ENCODE results near the gene RAB3IL1.

The RAB3IL1 gene

GRCh38 chr11:61891331-61892084 is 25.9 kb downstream of the RAB3IL1 start, which contains the start of gene FADS3:
Gene FADS3, minus strand, starts transcription at chr11:61891545. Its CDS starts 164 bp downstream, at chr11:61891381.
- Histone ChIP-seq H3K36me3 (ENCODE audit: control insufficient read depth, insufficient read depth, low read length) (no peaks in the 10 kb centered on the region), H3K4me3 (replicated peaks; ENCODE audit: low read depth, low read length) (peak within 1 kb of the TSS; percentile 75), H3K27me3 (replicated peaks; ENCODE audit: control insufficient read depth, insufficient read depth, low read length) (no peaks in the 10 kb centered on the region; the same call in 1 of the 2 replicates)
- TF ChIP-seq CTCF (IDR thresholded peaks at IDR 0.05; ENCODE audit: insufficient read depth, low read length, poor library complexity, severe bottlenecking): no peak
- peak; percentile 70 for DNase-seq (ENCODE audit: extremely low read depth, insufficient read length)

- DNase-seq (ENCODE audit: extremely low read depth, insufficient read length): no peak
- TF ChIP-seq CTCF (IDR thresholded peaks at IDR 0.05; ENCODE audit: insufficient read depth, low read length, poor library complexity, severe bottlenecking): no peak
- Histone ChIP-seq H3K4me3 (replicated peaks; ENCODE audit: low read depth, low read length) (peak overlapping the region; percentile 75), H3K27me3 (replicated peaks; ENCODE audit: control insufficient read depth, insufficient read depth, low read length) (no peaks in the 10 kb centered on the region; the same call in 1 of the 2 replicates), H3K36me3 (ENCODE audit: control insufficient read depth, insufficient read depth, low read length) (no peaks in the 10 kb centered on the region)
Observed at GRCh38 chr11:61890529-61891330, 26.6 kb downstream of the RAB3IL1 start.

- no peak for TF ChIP-seq CTCF (IDR thresholded peaks at IDR 0.05; ENCODE audit: insufficient read depth, low read length, poor library complexity, severe bottlenecking)
- Histone ChIP-seq H3K4me3 (replicated peaks; ENCODE audit: low read depth, low read length) (no peak overlapping the region), H3K36me3 (ENCODE audit: control insufficient read depth, insufficient read depth, low read length) (no peaks in the 10 kb centered on the region), H3K27me3 (replicated peaks; ENCODE audit: control insufficient read depth, insufficient read depth, low read length) (no peaks in the 10 kb centered on the region; the same call in 1 of the 2 replicates)
- DNase-seq (ENCODE audit: extremely low read depth, insufficient read length): no peak
Observed at GRCh38 chr11:61889831-61890230, 27.5 kb downstream of the RAB3IL1 start.

GRCh38 chr11:61888590-61888989 is 28.8 kb downstream of the RAB3IL1 start:
- Histone ChIP-seq H3K27me3 (replicated peaks; ENCODE audit: control insufficient read depth, insufficient read depth, low read length) (no peaks in the 10 kb centered on the region; the same call in 1 of the 2 replicates), H3K4me3 (replicated peaks; ENCODE audit: low read depth, low read length) (no peak overlapping the region), H3K36me3 (ENCODE audit: control insufficient read depth, insufficient read depth, low read length) (no peaks in the 10 kb centered on the region)
- no peak for DNase-seq (ENCODE audit: extremely low read depth, insufficient read length)
- no peak for TF ChIP-seq CTCF (IDR thresholded peaks at IDR 0.05; ENCODE audit: insufficient read depth, low read length, poor library complexity, severe bottlenecking)

- Histone ChIP-seq H3K4me3 (replicated peaks; ENCODE audit: low read depth, low read length) (no peak overlapping the region), H3K36me3 (ENCODE audit: control insufficient read depth, insufficient read depth, low read length) (no peaks in the 10 kb centered on the region), H3K27me3 (replicated peaks; ENCODE audit: control insufficient read depth, insufficient read depth, low read length) (no peaks in the 10 kb centered on the region; the same call in 1 of the 2 replicates)
- TF ChIP-seq CTCF (IDR thresholded peaks at IDR 0.05; ENCODE audit: insufficient read depth, low read length, poor library complexity, severe bottlenecking): no peak
- no peak for DNase-seq (ENCODE audit: extremely low read depth, insufficient read length)
Observed at GRCh38 chr11:61887839-61888494, 29.4 kb downstream of the RAB3IL1 start.
